ENCODE measurements around the gene BMI1. TPM values are rescaled to one million over a fixed set of nuclear protein-coding genes. Genes with fewer than 3 reads are reported as not detected.

Gene BMI1
- total RNA-seq, 1 donor from 2014 or later, result 40.2 TPM

- intact Hi-C loops (cut with micrococcal nuclease), result no loop called here
Observed at GRCh38 chr10:22363305-22363704, 42.4 kb downstream of the BMI1 start.

GRCh38 chr10:22364407-22365140, 43.7 kb downstream of the BMI1 start:
- intact Hi-C loops (cut with micrococcal nuclease), result loop anchor here (5.0 kb wide), 1 partner anchor 73 kb away; no protein-coding TSS in a partner anchor

- intact Hi-C loops (cut with micrococcal nuclease), result loop anchor here (5.0 kb wide), 1 partner anchor 72 kb away; no protein-coding TSS in a partner anchor
Observed at GRCh38 chr10:22365233-22365632, 44.3 kb downstream of the BMI1 start.

- intact Hi-C loops (cut with micrococcal nuclease), result loop anchor here (5.0 kb wide), 1 partner anchor 71 kb away; no protein-coding TSS in a partner anchor
Observed at GRCh38 chr10:22365644-22366434, 44.9 kb downstream of the BMI1 start.

- intact Hi-C loops (cut with micrococcal nuclease), result loop anchor here (5.0 kb wide), 1 partner anchor 71 kb away; no protein-coding TSS in a partner anchor
Observed at GRCh38 chr10:22366435-22366703, 45.5 kb downstream of the BMI1 start.

- intact Hi-C loops (cut with micrococcal nuclease), result loop anchor here (5.0 kb wide), 1 partner anchor 71 kb away; no protein-coding TSS in a partner anchor
Observed at GRCh38 chr10:22366771-22367170, 45.9 kb downstream of the BMI1 start.

- intact Hi-C loops (cut with micrococcal nuclease), result loop anchor here (5.0 kb wide), 1 partner anchor 70 kb away; no protein-coding TSS in a partner anchor
Observed at GRCh38 chr10:22367471-22367870, 46.6 kb downstream of the BMI1 start.

- intact Hi-C loops (cut with micrococcal nuclease), result loop anchor here (5.0 kb wide), 1 partner anchor 69 kb away; no protein-coding TSS in a partner anchor
Observed at GRCh38 chr10:22368402-22368801, 47.5 kb downstream of the BMI1 start.

GRCh38 chr10:22368981-22369380, 48.1 kb downstream of the BMI1 start:
- intact Hi-C loops (cut with micrococcal nuclease), result loop anchor here (5.0 kb wide), 1 partner anchor 68 kb away; no protein-coding TSS in a partner anchor

- intact Hi-C loops (cut with micrococcal nuclease), result loop anchor here (5.0 kb wide), 1 partner anchor 68 kb away; no protein-coding TSS in a partner anchor
Observed at GRCh38 chr10:22369434-22370072, 48.7 kb downstream of the BMI1 start.

- intact Hi-C loops (cut with micrococcal nuclease), result no loop called here
Observed at GRCh38 chr10:22370320-22370719, 49.4 kb downstream of the BMI1 start.

- intact Hi-C loops (cut with micrococcal nuclease), result no loop called here
Observed at GRCh38 chr10:22372298-22372697, 51.4 kb downstream of the BMI1 start.

GRCh38 chr10:22372917-22373316, 52.0 kb downstream of the BMI1 start:
- intact Hi-C loops (cut with micrococcal nuclease), result no loop called here

GRCh38 chr10:22374489-22375126, 53.7 kb downstream of the BMI1 start:
- intact Hi-C loops (cut with micrococcal nuclease), result no loop called here

- intact Hi-C loops (cut with micrococcal nuclease), result no loop called here
Observed at GRCh38 chr10:22379059-22379458, 58.2 kb downstream of the BMI1 start.

Other genes with a start within 250 kb of the BMI1 start
- gene EBLN1, start 103.1 kb upstream of the BMI1 start, total RNA-seq, result not detected in 2 replicates
- 73.1 and 75.9 TPM in 2 replicates for gene COMMD3, start 4.7 kb upstream of the BMI1 start, total RNA-seq
- gene SPAG6, start 24.4 kb downstream of the BMI1 start, total RNA-seq, result 0.61 and 0.64 TPM in 2 replicates

Data from T-helper 2 cell treated with Interferon-gamma antibody and Interleukin-4, amounts not matched to agents 100 ng/mL and 5 ng/mL, for 36 hours (primary cell).